Activated CD8-positive, alpha-beta memory T cell treated with anti-CD3 and anti-CD28 coated beads, Interleukin-2, amount 10 ng/mL, durations not matched to agents 7 days and 5 days (primary cell): Measurements from ENCODE around the gene ENPP6. TPM values are rescaled to one million over a fixed set of nuclear protein-coding genes. Genes with fewer than 3 reads are reported as not detected.
"Not testable (repeated sequence)": the region's sequence is repeated elsewhere in the genome, so short reads cannot be mapped to it uniquely, and the experiment has no call there.

Experiments
- ATAC-seq: fragments of 150-1000 bp; cut with Tn5 transposase; one replicate; pipeline ENCODE4 v1.10.0; 2021; ENCODE audit warnings: moderate library complexity
- CTCF ChIA-PET: fragments of 350-600 bp; sonication (Branson Sonifier 250); formaldehyde crosslinking; loops from one replicate; lab custom pipeline; 2021; ENCODE audit warnings: antibody characterized with exemption; lab: Charles Lee
- DNase-seq: peaks from one replicate; pipeline ENCODE4 v3.0.0-alpha.2; 2020
- H3K27ac Mint-ChIP-seq: one replicate; pipeline ENCODE4 v1.8.0; 2021; ENCODE audit warnings: mild to moderate bottlenecking, mixed read lengths
- H3K27me3 Mint-ChIP-seq: one replicate; pipeline ENCODE4 v1.8.0; 2021; ENCODE audit warnings: mixed read lengths
- H3K36me3 Mint-ChIP-seq: one replicate; pipeline ENCODE4 v1.8.0; 2021; ENCODE audit warnings: mild to moderate bottlenecking, mixed read lengths
- H3K4me1 Mint-ChIP-seq: one replicate; pipeline ENCODE4 v1.8.0; 2021; ENCODE audit warnings: mixed read lengths
- H3K4me3 Mint-ChIP-seq: one replicate; pipeline ENCODE4 v1.8.0; 2021; ENCODE audit warnings: mild to moderate bottlenecking, moderate library complexity, mixed read lengths
- H3K9me3 Mint-ChIP-seq: one replicate; pipeline ENCODE4 v1.8.0; 2022; ENCODE audit warnings: low read depth, mixed read lengths
- total RNA-seq, 2 experiments: library from RNA; stranded (reverse); gene quantifications; one replicate each; pipeline ENCODE4 v1.2.3, GENCODE V29; 2021

ENPP6 gene
- total RNA-seq, 2 experiments from 2014 or later: 6.2 to 6.9 TPM

DNA sequence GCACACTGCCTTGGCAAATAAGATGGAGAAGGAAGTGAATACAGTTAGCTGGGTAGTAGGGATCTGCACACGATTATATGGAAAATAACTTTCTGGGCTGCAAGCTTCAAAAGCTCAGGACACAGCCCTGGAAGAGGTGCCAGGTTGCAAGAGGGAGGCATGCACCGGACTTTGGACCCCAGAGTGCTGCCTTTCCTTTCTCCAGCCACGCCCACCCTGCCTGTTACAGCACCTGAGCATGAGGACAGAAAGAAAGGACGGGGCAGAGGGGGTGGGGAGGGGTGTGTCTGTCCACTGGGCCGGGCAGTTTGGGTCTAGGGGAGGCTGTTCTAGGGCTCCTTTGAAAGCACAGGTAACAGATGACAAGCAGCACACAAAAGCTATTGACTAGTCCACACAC is 152.8 kb downstream of the ENPP6 start:
- no peak for ATAC-seq
- CTCF ChIA-PET: no interaction called here
- peaks cover 6% of the 10 kb centered on the region for H3K27me3 Mint-ChIP-seq
- H3K4me1 Mint-ChIP-seq: no peaks in the 10 kb centered on the region
- H3K27ac Mint-ChIP-seq: no peak overlapping the region
- H3K9me3 Mint-ChIP-seq: no peaks in the 10 kb centered on the region
- no peaks in the 10 kb centered on the region for H3K36me3 Mint-ChIP-seq
- no peak for DNase-seq
- H3K4me3 Mint-ChIP-seq: no peak overlapping the region

DNA sequence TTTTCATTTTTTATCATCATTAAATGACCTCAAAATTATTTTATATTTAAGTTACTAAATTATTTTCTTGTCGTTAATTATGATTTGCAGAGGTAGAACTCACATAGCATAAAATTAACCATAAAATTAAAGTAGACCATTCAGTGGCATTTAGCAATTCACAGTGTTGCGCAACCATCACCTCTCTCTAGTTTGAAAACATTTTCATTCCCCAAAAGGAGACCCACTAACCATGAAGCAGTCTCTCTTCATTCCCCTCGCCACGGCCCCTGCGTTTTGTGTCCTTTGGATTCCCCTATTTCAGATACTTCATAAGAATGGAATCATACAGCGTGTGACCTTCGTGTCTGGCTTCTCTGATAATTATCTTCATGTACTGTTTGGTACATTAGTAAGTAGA is 154.9 kb downstream of the ENPP6 start:
- DNase-seq: no peak
- Mint-ChIP-seq H3K27me3 (peaks cover 6% of the 10 kb centered on the region), H3K27ac (no peak overlapping the region), H3K9me3 (no peaks in the 10 kb centered on the region), H3K4me3 (no peak overlapping the region), H3K4me1 (no peaks in the 10 kb centered on the region), H3K36me3 (no peaks in the 10 kb centered on the region)
- CTCF ChIA-PET: no interaction called here
- ATAC-seq: no peak

DNA sequence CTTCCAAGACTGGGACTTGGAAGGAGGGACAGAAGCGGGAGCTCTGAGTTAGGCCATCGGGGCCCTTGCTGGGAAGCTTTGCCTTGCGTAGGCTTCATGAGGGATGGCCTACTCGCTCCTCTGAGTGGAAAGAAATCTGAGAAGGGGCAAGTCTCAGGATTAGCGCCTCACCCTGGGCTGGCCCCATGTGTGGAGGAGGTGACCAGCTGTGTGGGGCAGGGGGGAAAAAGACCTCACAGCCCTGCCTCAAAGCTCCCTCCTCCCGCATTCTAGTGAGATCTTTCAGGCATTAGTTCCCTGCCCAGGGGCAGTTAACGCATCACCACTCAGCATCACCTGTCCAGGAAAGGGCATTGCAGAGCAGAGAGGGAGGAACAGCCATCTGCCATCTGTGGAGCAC is 156.1 kb downstream of the ENPP6 start:
- DNase-seq (no peak), ATAC-seq (no peak)
- Mint-ChIP-seq H3K27me3 (peaks cover 3% of the 10 kb centered on the region), H3K27ac (no peak overlapping the region), H3K9me3 (no peaks in the 10 kb centered on the region), H3K4me1 (no peaks in the 10 kb centered on the region), H3K4me3 (no peak overlapping the region), H3K36me3 (no peaks in the 10 kb centered on the region)
- CTCF ChIA-PET: no interaction called here

DNA sequence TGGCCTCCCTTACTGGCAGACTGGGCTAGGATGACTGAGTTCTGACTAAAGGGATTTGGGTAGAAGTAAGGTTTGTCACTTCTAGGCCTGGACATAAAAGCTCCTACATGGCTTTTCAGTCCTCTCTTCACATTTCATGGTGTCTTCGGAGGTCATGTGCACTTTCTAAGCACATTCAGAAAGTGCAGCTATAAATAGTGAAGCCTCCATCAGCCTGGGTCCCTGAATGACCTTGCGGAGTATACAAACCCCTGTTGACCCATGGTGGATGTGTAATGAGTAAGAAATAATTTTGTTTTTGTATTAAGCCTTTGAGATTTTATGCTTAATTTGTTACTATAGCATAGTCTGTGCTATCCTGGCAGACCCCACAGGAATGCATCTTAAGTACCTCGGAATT is 158.6 kb downstream of the ENPP6 start:
- no peaks in the 10 kb centered on the region for H3K4me1 Mint-ChIP-seq
- no peak overlapping the region for H3K4me3 Mint-ChIP-seq
- DNase-seq (no peak), ATAC-seq (no peak)
- CTCF ChIA-PET: no interaction called here
- no peak overlapping the region for H3K27ac Mint-ChIP-seq
- H3K9me3 Mint-ChIP-seq: no peaks in the 10 kb centered on the region
- no peaks in the 10 kb centered on the region for H3K36me3 Mint-ChIP-seq
- peaks cover 5% of the 10 kb centered on the region for H3K27me3 Mint-ChIP-seq

DNA sequence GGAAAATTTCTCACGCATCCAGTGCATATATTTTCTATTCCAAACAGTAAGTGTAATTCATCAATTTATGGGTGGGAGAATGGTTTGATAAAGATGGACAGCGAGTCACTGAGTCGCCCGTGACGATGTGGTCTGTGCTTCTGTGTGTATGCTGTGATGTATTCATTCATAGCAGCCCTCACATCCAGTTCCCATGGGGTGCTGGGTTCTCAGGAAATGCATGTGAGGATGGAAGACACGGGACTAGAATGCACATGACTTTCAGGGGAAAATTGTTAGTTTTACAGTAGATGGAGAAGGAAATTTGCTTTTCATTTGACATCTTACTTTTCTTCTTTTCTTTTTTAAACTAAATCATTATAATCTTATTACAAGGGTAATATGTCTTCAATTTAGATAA is 159.6 kb downstream of the ENPP6 start:
- H3K4me3 Mint-ChIP-seq: no peak overlapping the region
- no peak for DNase-seq
- peaks cover 5% of the 10 kb centered on the region for H3K27me3 Mint-ChIP-seq
- CTCF ChIA-PET: no interaction called here
- H3K4me1 Mint-ChIP-seq: no peaks in the 10 kb centered on the region
- no peak for ATAC-seq
- no peak overlapping the region for H3K27ac Mint-ChIP-seq
- H3K9me3 Mint-ChIP-seq: no peaks in the 10 kb centered on the region
- H3K36me3 Mint-ChIP-seq: no peaks in the 10 kb centered on the region

DNA sequence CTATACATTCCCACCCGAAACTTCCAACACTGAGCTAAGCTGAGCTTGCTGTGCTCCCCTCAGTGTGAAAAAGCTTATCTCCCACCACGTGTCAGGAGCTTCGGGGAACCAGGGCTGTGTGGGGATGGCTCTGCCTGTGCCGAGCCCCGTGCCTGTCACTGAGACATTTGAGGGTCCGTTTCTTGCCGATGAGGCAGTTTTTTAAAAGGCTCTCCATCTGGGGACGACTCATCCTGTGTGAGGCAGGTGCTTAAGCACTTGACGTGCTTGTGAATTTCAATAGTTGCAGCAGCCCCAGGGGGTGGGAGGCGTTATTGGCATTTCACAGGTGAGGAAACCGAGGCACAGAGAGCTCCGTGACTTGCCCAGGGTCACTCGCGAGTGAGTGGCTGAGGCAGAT is 160.8 kb downstream of the ENPP6 start:
- CTCF ChIA-PET: no interaction called here
- Mint-ChIP-seq H3K4me3 (no peak overlapping the region), H3K4me1 (no peaks in the 10 kb centered on the region), H3K27ac (no peak overlapping the region), H3K9me3 (no peaks in the 10 kb centered on the region), H3K27me3 (peaks cover 5% of the 10 kb centered on the region), H3K36me3 (no peaks in the 10 kb centered on the region)
- DNase-seq (no peak), ATAC-seq (no peak)

DNA sequence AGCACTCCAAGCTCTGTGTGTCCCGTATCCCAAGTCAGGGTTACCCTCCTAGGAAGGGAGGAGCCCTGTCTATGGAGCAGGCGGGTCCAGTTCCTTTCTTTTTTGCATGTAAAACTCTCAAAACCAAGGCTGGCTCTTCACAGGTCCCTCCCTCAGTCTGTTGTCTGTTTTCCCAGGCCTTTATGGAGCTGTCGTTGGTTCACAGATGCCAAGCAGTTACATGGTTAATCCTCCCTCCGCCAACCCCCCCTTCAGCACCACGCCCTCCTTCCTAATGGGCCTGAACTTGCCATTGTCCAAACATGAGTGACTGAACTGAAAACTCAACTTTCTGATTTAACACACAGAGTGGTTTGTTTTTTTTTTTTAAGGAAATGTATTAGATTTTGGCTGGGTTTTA is 164.2 kb downstream of the ENPP6 start:
- ATAC-seq (no peak), DNase-seq (no peak)
- CTCF ChIA-PET: no interaction called here
- Mint-ChIP-seq H3K36me3 (no peaks in the 10 kb centered on the region), H3K27me3 (peaks cover 5% of the 10 kb centered on the region), H3K4me1 (no peaks in the 10 kb centered on the region), H3K4me3 (no peak overlapping the region), H3K9me3 (peaks cover 5% of the 10 kb centered on the region), H3K27ac (no peak overlapping the region)

DNA sequence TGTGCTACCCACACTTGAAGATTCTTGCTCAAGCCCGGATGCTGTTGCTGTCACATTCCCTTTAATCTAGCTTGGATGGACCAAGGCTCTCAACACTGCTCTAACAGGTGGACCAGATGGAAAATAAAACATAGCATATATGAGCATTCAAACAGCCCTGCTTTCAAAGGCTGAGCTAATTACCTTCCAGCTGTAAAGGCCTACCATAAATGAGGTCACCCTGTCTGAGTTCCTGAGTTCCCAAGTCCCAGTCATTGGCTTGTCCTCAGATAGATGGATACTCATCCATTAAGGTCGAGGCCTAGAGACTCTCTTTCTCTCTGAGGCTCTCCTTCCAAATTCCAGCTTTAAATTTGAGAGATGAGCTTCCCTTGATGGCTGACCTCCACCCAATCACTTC is 165.1 kb downstream of the ENPP6 start:
- CTCF ChIA-PET: no interaction called here
- H3K9me3 Mint-ChIP-seq: peaks cover 5% of the 10 kb centered on the region

DNA sequence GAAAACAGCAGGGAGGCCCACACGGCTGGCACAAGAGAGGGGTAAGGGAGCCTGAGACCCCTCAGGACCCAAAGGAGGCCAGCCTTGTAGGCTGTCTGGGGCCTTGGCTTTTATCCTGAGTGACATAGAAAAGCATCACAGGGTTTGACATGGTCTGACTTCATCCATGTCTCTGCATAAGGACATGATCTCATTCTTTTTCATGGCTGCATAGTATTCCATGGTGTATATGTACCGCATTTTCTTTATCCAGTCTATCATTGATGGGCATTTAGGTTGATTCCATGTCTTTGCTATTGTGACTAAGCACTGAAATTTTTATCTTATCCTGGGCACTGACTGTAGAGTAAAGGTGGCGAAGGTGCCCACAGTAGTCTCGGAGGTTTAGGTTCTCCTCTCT is 166.4 kb downstream of the ENPP6 start:
- ATAC-seq, H3K4me3 Mint-ChIP-seq, CTCF ChIA-PET, DNase-seq, H3K27ac Mint-ChIP-seq, H3K36me3 Mint-ChIP-seq, H3K4me1 Mint-ChIP-seq: not testable (repeated sequence)
- peaks cover 17% of the 10 kb centered on the region for H3K27me3 Mint-ChIP-seq
- peaks cover 12% of the 10 kb centered on the region for H3K9me3 Mint-ChIP-seq

More for the DNA sequence above, 165.1 kb downstream of the ENPP6 start:
- Mint-ChIP-seq H3K4me1 (no peaks in the 10 kb centered on the region), H3K27ac (no peak overlapping the region), H3K27me3 (peaks cover 8% of the 10 kb centered on the region), H3K4me3 (no peak overlapping the region), H3K36me3 (no peaks in the 10 kb centered on the region)
- DNase-seq (no peak), ATAC-seq (no peak)

DNA sequence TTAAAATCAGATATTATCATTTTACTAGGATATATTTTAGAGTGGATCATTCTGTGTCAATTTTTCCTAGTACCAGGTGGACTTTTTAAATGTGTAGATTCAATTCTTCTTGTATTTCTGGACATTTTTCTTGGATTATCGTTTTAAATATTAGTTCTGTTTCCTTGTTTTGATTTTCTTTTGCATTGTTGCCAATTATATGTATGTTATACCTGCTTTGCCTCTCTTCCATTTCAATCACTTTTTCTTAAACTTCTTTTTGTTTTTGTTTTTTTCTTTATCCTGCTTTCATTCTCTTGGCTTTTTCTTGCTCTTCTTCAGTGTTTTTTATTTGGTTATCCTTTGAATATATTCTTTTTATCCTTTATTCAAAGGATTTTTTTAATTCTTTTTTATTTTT is 171.5 kb downstream of the ENPP6 start:
- Mint-ChIP-seq H3K36me3 (peaks cover 1% of the 10 kb centered on the region), H3K27ac (no peak overlapping the region), H3K4me1 (no peaks in the 10 kb centered on the region), H3K4me3 (no peak overlapping the region), H3K27me3 (peaks cover 40% of the 10 kb centered on the region), H3K9me3 (peaks cover 15% of the 10 kb centered on the region)
- ATAC-seq: no peak
- DNase-seq: no peak
- CTCF ChIA-PET: no interaction called here

DNA sequence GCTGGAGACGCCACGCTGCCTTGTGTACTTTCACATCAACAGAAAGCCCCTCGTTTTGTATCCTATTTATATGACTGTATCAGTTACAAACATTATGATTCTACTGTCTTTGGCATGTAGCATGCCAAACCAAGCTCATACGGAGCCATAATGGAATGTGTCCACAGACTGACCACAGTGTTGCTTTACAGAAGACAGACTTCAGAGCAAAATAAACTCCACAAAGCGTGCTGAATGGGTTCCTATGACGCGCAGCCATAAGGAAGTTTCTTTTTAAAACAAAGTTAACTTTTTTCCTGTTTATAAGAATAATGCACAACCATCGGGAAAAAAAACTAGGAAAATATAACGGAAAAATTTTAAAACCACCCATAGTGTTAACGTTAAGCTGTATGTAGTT is 176.5 kb downstream of the ENPP6 start:
- ATAC-seq: no peak
- Mint-ChIP-seq H3K9me3 (peaks cover 4% of the 10 kb centered on the region), H3K27me3 (peaks cover 67% of the 10 kb centered on the region), H3K4me1 (peaks cover 8% of the 10 kb centered on the region), H3K36me3 (peaks cover under 1% of the 10 kb centered on the region), H3K27ac (no peak overlapping the region), H3K4me3 (no peak overlapping the region)
- no peak for DNase-seq
- CTCF ChIA-PET: no interaction called here

DNA sequence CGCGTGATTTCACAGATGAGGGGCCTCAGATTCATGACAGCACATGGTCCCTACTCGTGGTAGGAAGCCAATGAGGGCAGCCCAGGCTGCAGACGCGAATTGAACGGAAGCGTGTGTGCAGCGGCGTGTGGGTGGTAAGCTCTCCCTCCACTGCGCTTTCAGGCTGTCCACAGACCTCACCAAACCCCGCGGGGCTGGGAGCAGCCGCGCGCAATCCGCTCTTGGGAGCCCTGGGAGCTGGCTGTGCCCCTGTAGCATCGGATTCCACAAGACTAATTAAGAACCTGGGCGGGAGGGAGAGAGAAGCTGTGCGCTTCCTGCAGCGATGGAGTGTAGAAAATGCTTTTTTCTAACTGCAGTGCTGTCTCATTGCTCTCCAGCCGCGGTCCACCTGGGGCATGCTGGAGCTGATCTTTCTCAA is 177.7 kb downstream of the ENPP6 start:
- CTCF ChIA-PET: no interaction called here
- ATAC-seq (peak; percentile 65), DNase-seq (peak; percentile 44)
- peaks cover 8% of the 10 kb centered on the region for H3K4me1 Mint-ChIP-seq
- peaks cover 68% of the 10 kb centered on the region for H3K27me3 Mint-ChIP-seq
- no peaks in the 10 kb centered on the region for H3K36me3 Mint-ChIP-seq
- H3K9me3 Mint-ChIP-seq: no peaks in the 10 kb centered on the region
- no peak overlapping the region for H3K27ac Mint-ChIP-seq
- peak overlapping the region; percentile 40 for H3K4me3 Mint-ChIP-seq
